Cardiac muscle cell (in vitro differentiated cells and primary cell): ENCODE measurements around the gene SENP3. TPM values are rescaled to one million over a fixed set of nuclear protein-coding genes. Genes with fewer than 3 reads are reported as not detected.
A peak's percentile ranks its signal among the peaks of the same experiment; 100 is the strongest.
"Not testable (repeated sequence)": the region's sequence is repeated elsewhere in the genome, so short reads cannot be mapped to it uniquely, and the experiment has no call there.

ENCODE experiments used
- DNase-seq, 2 donors: peaks; one replicate each; pipeline versions ENCODE4 v3.0.0 to v3.0.0-alpha.2; 2010 to 2017; ENCODE audit warnings: low read depth in 1 of 2, low spot score in 1 of 2
- H3K27ac ChIP-seq: fragments of 200-600 bp; sonication (generic); 2 replicates; pipeline ENCODE4 v1.5.1; 2016
- H3K27me3 ChIP-seq: fragments of 200-600 bp; sonication (generic); 2 replicates; pipeline ENCODE4 v1.6.0; 2016; ENCODE audit warnings: control low read depth
- H3K36me3 ChIP-seq: fragments of 200-600 bp; sonication (generic); 2 replicates; pipeline ENCODE4 v1.5.1; 2016; ENCODE audit warnings: control low read depth
- H3K4me1 ChIP-seq: fragments of 200-600 bp; sonication (generic); 2 replicates; pipeline ENCODE4 v1.8.1; 2017; ENCODE audit warnings: low read depth, mild to moderate bottlenecking, mixed run types
- H3K4me3 ChIP-seq: fragments of 200-600 bp; sonication (generic); 2 replicates; pipeline ENCODE4 v1.5.1; 2016; ENCODE audit warnings: mild to moderate bottlenecking
- H3K9me3 ChIP-seq: fragments of 200-600 bp; sonication (generic); 2 replicates; pipeline ENCODE4 v1.5.1; 2017; ENCODE audit warnings: low read depth, mild to moderate bottlenecking, control low read depth
- polyA plus RNA-seq: library from polyadenylated mRNA; unstranded; fragments of >200 nt; fragmentation: Nextera tagmentation; extraction: Ambion mirVana; gene quantifications from 2 replicates; pipeline ENCODE4 v1.2.1, GENCODE V29; 2016
- total RNA-seq: library from RNA; depleted of rRNA; stranded (reverse); fragments of >200 nt; gene quantifications from 2 replicates; pipeline ENCODE4 v1.2.3, GENCODE V29; 2016
- TF ChIP-seq, protein P1 (sequence below): IDR thresholded peaks from 2 replicates; pipeline ENCODE4 v1.5.1; 2012; ENCODE audit warnings: low read depth, mild to moderate bottlenecking, low read length

The SENP3 gene
- total and polyA plus RNA-seq, 2 experiments from 2014 or later = 45.0 to 78.9 TPM

DNA sequence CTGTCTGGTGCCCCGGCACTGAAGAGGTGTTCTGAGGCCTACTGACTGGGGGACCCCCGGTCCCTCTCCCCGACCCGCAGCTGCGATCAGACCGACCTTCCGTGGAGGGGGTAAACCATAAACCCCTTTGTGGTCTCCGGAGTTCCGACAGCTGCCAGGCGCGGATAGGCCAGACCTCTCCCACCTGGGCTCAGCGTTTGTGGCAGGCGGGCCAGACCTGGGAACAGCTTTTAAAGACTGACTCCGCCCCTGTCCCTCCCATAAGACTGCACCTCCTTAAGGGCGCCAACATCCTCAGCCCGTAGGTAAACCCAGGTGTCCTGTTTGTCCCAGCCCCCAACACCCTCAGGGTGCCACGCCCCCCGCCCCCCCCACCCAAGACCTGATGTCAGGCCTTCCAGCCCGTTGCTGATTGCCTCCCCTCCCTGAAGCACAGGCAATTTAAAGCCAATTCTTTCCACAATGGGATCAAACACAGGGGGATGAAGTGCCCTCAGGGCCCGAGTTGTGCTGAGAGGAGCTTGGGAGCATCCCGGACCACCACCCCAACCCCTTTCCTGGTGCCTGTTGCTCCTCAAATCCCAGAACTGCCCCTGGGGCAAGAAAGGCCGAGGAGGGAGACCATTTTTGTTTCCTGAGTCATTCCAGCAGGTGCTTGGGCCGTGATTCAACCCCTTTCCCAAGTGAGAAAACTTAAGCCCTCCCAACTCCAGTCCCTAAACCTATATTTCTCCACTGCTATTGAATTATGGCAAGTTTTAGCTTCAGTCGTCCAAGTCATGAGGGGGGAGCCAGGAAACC, 28.4 kb downstream of the SENP3 start, which contains the start of gene SOX15:
SOX15 (minus strand) TSS at position 204 of the 801 bp plus-strand sequence. CDS start 418 bp downstream, outside the sequence.
- TF ChIP-seq, protein P1, sequence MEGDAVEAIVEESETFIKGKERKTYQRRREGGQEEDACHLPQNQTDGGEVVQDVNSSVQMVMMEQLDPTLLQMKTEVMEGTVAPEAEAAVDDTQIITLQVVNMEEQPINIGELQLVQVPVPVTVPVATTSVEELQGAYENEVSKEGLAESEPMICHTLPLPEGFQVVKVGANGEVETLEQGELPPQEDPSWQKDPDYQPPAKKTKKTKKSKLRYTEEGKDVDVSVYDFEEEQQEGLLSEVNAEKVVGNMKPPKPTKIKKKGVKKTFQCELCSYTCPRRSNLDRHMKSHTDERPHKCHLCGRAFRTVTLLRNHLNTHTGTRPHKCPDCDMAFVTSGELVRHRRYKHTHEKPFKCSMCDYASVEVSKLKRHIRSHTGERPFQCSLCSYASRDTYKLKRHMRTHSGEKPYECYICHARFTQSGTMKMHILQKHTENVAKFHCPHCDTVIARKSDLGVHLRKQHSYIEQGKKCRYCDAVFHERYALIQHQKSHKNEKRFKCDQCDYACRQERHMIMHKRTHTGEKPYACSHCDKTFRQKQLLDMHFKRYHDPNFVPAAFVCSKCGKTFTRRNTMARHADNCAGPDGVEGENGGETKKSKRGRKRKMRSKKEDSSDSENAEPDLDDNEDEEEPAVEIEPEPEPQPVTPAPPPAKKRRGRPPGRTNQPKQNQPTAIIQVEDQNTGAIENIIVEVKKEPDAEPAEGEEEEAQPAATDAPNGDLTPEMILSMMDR = no peak
- no peak within 1 kb of the TSS for H3K4me3 ChIP-seq
- no peak for DNase-seq
- peak within 1 kb of the TSS; percentile 57 for H3K27ac ChIP-seq
- H3K9me3 ChIP-seq = no peaks in the 10 kb centered on the region
- peaks cover 31% of the 10 kb centered on the region for H3K36me3 ChIP-seq
- no peaks in the 10 kb centered on the region for H3K27me3 ChIP-seq
- H3K4me1 ChIP-seq = no peaks in the 10 kb centered on the region

DNA sequence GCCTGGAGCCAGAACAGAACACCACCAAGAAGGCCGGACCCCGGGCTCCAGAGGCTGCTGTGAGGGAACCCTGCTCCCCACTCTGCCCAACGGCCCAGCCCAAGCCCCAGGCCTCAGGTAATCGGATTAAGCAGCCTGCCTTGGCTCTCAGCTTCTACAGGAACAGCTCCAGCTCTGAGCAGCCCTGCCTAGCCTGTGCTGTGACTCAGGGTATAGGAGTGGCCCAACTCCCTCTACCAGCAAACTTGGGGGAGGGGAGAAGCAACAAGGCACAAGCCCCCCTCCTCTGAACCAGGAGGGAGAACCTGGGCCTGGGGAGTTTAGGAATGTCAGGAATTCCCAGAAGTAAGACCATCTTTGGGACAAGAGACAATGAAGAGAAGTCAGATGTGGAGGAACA, 29.0 kb downstream of the SENP3 start:
- H3K4me3 ChIP-seq = no peak overlapping the region
- peak overlapping the region; percentile 57 for H3K27ac ChIP-seq

DNA sequence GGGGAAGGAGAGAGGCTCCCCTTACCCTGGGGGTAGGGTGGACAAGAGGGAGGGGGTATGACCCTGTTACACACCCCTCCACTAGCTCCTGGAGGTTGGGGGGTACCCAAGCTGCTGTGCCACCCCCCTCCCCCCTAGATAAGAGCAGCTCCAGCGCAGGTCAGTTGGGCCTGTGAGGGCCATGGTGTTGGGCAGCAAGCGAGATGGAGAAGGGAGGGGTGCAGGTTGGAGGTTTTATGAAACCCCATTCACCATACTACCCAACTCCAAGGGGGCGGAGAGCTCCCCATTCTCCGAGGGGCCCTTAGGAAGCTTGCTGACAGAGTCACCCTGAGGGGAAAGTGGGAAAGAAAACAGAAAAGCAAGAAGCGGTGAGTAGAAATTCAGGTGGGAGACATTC, 29.9 kb downstream of the SENP3 start:
- Histone ChIP-seq H3K9me3 (no peaks in the 10 kb centered on the region), H3K4me1 (no peaks in the 10 kb centered on the region), H3K27ac (peak overlapping the region; percentile 57), H3K36me3 (peaks cover 45% of the 10 kb centered on the region), H3K4me3 (no peak overlapping the region), H3K27me3 (no peaks in the 10 kb centered on the region)
- DNase-seq = no peak
- TF ChIP-seq, protein P1 = no peak

More for the DNA sequence above, 29.0 kb downstream of the SENP3 start:
- TF ChIP-seq, protein P1 = no peak
- no peak for DNase-seq
- Histone ChIP-seq H3K4me1 (no peaks in the 10 kb centered on the region), H3K9me3 (no peaks in the 10 kb centered on the region), H3K27me3 (no peaks in the 10 kb centered on the region), H3K36me3 (peaks cover 37% of the 10 kb centered on the region)

DNA sequence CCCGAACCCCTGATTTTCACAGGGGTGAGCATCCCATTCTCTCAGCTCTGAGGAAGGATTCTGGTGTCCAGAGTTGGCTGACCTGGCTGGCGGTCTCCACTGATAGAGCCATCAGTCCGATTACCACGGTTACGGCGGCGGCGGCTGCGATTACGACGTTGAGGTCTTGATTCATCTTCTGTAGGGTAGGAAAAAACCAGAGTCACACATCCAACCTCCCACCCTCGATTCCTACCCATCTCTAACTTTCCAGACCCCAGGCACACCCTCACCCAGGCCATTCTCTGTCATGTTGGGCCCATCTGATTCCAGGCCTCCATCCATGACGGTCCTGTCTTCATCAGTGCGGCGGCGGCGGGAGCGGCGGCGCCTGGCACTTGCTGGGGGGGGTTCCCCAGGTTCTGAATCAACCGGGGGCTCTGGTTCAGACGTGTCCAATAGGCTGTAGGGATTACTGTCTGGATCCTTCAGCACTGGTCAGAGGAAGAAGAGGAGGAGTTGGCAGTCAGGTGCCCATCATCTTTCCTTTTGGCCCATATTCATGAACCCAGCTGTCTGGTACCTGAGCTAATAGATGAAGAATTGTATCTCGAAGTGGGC, 30.8 kb downstream of the SENP3 start:
- no peak for DNase-seq
- H3K27ac ChIP-seq = no peak overlapping the region

DNA sequence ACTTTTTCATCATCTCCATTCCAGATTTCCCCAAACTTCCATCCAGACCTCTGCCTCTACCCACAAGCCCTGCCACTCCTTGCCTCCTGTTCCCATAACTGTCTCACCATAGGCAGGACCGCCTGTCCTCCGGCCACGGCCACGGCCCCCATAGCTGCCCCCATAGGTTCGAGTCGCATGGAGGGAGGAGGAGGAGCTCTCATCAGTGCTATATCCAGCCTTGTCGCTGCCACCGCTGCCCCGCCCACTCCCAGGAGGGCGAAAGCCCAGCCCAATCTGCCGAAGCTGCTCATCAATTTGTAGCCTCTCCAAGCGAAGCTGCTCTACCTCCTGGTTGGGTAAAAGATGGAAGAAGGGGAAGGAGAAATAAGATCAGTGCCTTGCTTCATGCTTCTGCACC, 31.6 kb downstream of the SENP3 start:
- no peaks in the 10 kb centered on the region for H3K4me1 ChIP-seq
- no peaks in the 10 kb centered on the region for H3K27me3 ChIP-seq
- TF ChIP-seq, protein P1 = no peak
- DNase-seq = no peak
- H3K27ac ChIP-seq = no peak overlapping the region
- H3K4me3 ChIP-seq = no peak overlapping the region
- H3K9me3 ChIP-seq = no peaks in the 10 kb centered on the region
- H3K36me3 ChIP-seq = peaks cover 51% of the 10 kb centered on the region

More for the DNA sequence above, 30.8 kb downstream of the SENP3 start:
- Histone ChIP-seq H3K9me3 (no peaks in the 10 kb centered on the region), H3K36me3 (peaks cover 51% of the 10 kb centered on the region), H3K27me3 (no peaks in the 10 kb centered on the region), H3K4me1 (no peaks in the 10 kb centered on the region), H3K4me3 (no peak overlapping the region)
- TF ChIP-seq, protein P1 = no peak

DNA sequence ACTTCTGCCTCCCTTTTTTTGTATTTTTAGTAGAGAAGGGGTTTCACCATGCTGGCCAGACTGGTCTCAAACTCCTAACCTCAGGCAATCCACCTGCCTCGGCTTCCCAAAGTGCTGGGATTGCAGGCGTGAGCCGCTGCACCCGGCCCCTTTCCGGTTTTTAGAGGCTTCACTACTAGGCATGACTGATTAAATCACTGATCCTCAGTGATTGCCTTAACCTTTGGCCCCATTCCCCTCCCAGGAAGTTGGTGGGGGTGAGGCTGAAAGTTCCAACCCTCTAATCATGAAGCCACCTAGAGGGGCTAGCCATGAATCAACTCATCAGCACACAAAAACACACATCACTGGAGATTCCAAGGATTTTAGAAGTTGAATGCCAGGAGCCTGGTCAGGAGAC, 35.8 kb downstream of the SENP3 start:
- H3K36me3 ChIP-seq = peaks cover 69% of the 10 kb centered on the region
- H3K4me3 ChIP-seq = not testable (repeated sequence)

More for the DNA sequence above, 35.8 kb downstream of the SENP3 start:
- not testable (repeated sequence) for H3K9me3 ChIP-seq, H3K4me1 ChIP-seq, H3K27me3 ChIP-seq, H3K27ac ChIP-seq, DNase-seq
